Activated T-helper 1 cell treated with Interleukin-2 at 50 U/mL for 16 hours (primary cell): ENCODE measurements around the gene MARK2.

ENCODE experiments used
- DNase-seq: peaks from one replicate; pipeline ENCODE4 v3.0.0-alpha.2; 2020; ENCODE audit warnings: low read depth

Gene MARK2

GRCh38 chr11:63829823-63830489 lies 9.0 kb upstream of the MARK2 start:
- DNase-seq, result no peak

GRCh38 chr11:63831326-63831725 lies 7.6 kb upstream of the MARK2 start:
- DNase-seq, result no peak

- DNase-seq, result no peak
Observed at GRCh38 chr11:63832336-63832735, 6.6 kb upstream of the MARK2 start.

- no peak for DNase-seq
Observed at GRCh38 chr11:63833048-63833447, 5.9 kb upstream of the MARK2 start.

GRCh38 chr11:63834535-63835157 lies 4.3 kb upstream of the MARK2 start:
- no peak for DNase-seq

GRCh38 chr11:63835158-63835545 lies 3.8 kb upstream of the MARK2 start:
- DNase-seq, result no peak

- peak; percentile 59 for DNase-seq
Observed at GRCh38 chr11:63837027-63837688, 1.8 kb upstream of the MARK2 start.

- no peak for DNase-seq
Observed at GRCh38 chr11:63837739-63838138, 1.2 kb upstream of the MARK2 start.

- DNase-seq, result no peak
Observed at GRCh38 chr11:63838150-63838677, 696 bp upstream of the MARK2 start.

- no peak for DNase-seq
Observed at GRCh38 chr11:63839508-63840355, 822 bp downstream of the MARK2 start.

GRCh38 chr11:63840356-63841060 lies 1.6 kb downstream of the MARK2 start:
- DNase-seq, result no peak

- DNase-seq, result no peak
Observed at GRCh38 chr11:63841554-63841953, 2.6 kb downstream of the MARK2 start.

GRCh38 chr11:63843041-63843440 lies 4.1 kb downstream of the MARK2 start:
- no peak for DNase-seq

GRCh38 chr11:63844836-63845235 lies 5.9 kb downstream of the MARK2 start:
- no peak for DNase-seq

GRCh38 chr11:63845303-63845702 lies 6.4 kb downstream of the MARK2 start:
- DNase-seq, result no peak

- DNase-seq, result no peak
Observed at GRCh38 chr11:63845911-63846310, 7.0 kb downstream of the MARK2 start.

GRCh38 chr11:63846897-63847296 lies 8.0 kb downstream of the MARK2 start:
- DNase-seq, result no peak

GRCh38 chr11:63847363-63847762 lies 8.5 kb downstream of the MARK2 start:
- DNase-seq, result no peak

- DNase-seq, result no peak
Observed at GRCh38 chr11:63849691-63850090, 10.8 kb downstream of the MARK2 start.

GRCh38 chr11:63850920-63851319 lies 12.0 kb downstream of the MARK2 start:
- no peak for DNase-seq

- DNase-seq, result no peak
Observed at GRCh38 chr11:63851364-63851763, 12.5 kb downstream of the MARK2 start.

- DNase-seq, result no peak
Observed at GRCh38 chr11:63853476-63853875, 14.6 kb downstream of the MARK2 start.
